Measurements from ENCODE around the gene MARCHF9.

The MARCHF9 gene

DNA sequence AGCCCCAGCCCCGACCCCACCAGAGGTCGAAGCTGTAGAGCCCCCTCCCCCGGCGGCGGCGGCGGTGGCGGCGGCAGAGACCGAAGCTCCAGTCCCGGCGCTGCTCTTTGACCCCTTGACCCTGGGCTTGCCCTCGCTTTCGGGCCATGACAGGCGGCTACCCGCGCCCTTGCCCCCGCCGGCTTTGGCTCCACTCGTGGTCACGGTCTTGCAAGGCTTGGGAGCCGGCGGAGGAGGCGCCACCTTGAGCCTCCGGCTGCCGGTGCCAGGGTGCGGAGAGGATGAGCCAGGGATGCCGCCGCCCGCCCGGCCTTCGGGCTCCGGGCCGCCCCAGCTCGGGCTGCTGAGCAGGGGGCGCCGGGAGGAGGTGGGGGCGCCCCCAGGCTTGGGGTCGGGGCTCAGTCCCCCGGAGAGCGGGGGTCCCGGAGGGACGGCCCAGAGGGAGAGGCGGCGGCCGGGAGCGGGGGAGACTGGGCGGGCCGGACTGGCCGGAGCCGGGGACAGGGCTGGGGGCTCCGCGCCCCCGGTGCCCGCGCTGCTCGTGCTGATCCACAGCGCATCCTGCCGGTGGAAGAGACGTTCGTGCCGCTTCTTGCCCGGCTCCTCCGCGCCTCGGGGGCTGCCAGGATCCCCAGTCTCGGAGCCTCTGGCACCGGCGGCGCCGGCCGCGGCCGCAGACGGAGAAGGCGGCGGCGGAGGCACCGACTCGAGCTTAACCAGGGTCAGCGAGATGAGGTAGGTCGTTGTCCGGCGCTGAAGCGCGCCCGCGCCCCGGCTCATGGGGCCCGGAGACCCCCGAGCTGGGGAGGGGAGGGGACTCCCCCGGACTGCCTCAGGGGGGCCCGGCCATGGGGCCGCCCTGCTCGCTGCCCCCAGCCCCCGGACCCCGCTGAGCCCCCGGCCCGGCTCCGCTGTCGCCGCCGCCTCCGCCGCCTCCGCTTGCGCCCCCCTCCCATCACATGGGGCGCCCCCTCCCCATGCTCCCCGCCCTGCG, 17.1 kb upstream of the MARCHF9 start:
- peak; percentile 60 for DNase-seq (ENCODE audit: low spot score)

- DNase-seq (ENCODE audit: low spot score) = peak; percentile 65
Observed at GRCh38 chr12:57738661-57739237, 16.2 kb upstream of the MARCHF9 start, which contains the start of gene AGAP2. AGAP2 (minus strand) TSS chr12:57738742; CDS start chr12:57738246, 496 bp downstream.

DNA sequence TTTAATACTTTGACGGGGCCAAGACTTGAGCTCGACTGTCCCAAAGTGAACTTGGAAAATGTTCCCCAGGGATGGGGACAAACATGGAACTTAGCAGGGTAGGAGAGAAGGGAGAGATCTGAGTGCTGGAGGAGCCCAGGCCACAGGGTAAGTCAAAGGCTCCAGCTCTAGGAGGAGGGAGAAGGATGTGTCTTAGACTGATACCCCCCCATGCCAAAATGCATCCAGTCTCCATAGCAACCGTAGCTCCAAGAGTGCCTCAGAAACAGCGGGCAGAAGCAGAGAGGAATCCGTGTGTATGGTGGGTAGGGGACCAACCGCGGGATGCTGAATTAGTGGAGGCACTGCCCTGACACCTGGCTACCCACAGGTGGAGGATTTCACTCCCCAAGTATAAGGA, 15.5 kb upstream of the MARCHF9 start:
- DNase-seq (ENCODE audit: low spot score) = no peak

DNA sequence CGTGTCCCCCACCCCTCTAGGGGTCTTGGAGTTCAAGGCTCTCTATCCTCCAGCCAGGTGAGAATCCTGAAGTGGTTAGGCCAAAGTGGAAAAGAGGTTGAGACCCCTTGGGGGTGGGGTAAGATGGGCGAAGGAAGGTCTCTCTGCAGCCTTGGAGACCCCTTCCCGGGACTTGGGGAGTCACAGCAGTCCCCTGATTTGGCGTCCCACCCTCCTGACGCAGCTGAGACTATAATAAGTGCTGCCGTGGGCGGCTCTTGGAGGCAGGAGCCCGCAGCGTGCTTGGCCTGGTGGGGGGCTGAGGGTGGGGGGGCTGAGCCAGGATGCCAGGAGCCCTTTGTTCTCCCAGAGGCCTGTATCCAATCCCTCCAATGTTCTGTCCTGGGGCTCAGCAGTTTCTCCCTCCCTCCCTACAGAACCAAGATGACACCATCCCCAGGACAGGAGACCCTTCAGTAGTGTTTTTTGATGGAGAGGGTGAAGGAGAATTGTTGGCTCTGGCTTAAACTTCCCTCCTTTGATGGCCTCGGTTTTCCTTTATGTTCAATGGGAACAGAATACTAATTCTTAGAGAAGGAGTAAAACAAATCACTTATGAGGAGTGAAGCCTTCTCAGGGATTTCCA, 14.9 kb upstream of the MARCHF9 start:
- DNase-seq (ENCODE audit: low spot score) = no peak

DNA sequence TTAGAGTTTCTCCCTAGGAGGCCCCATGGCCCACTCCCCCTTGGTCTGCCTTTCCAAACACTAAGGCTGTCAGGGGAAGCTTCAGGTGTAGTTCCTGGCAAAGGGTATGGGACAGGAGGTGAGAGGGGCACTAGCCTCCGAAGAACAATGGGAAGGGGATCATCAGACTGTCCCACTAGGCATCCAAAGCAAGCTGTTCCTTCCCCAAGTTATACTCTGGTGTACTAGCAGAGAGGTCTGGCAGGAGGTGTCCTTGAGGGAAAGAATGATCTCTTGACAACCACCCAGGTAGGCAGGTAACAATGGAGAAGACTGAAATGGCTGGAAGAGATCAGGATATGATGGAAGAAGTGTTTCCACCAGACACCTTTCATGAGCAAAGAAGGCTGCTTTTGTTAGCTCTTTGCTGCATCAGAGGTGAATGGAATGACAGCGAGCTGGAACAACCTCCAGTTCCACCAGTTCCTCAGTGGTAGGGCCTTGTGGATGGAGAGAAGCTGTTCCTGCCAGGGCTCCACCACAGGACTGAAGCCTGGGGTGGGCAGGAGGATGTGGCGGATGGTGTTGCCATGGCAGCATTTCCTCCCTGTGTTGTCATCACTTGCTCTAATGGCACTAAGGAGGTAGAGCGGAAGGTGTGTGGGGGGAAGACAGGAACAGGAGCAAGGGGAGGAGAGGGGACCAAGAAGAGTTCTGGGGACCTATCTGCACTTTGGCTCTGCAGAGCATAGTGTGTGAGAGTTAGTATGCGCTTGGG, 14.1 kb upstream of the MARCHF9 start:
- no peak for DNase-seq (ENCODE audit: low spot score)

- DNase-seq (ENCODE audit: low spot score) = no peak
Observed at GRCh38 chr12:57741413-57741789, 13.5 kb upstream of the MARCHF9 start.

GRCh38 chr12:57741844-57742738, 12.8 kb upstream of the MARCHF9 start:
- peak; percentile 88 for DNase-seq (ENCODE audit: low spot score)

DNA sequence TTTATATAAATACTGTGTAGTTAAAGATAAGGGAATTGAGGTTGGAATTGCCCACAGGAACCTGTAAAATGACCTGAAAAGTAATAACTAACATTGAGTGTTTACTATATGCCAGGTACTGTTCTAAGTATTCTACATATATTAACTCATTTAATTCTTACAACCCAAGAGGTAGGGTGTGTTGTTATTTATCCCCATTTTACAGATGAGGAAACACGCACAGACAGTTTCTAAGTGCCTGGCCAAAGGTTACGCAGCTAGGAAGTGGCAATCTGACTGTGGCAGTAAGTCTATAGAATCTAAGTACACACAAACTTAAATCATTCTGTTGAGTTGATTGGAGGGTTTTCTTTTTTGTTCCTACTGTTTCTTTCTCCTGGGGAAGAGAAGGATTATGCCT, 11.1 kb upstream of the MARCHF9 start:
- DNase-seq (ENCODE audit: low spot score) = no peak

DNA sequence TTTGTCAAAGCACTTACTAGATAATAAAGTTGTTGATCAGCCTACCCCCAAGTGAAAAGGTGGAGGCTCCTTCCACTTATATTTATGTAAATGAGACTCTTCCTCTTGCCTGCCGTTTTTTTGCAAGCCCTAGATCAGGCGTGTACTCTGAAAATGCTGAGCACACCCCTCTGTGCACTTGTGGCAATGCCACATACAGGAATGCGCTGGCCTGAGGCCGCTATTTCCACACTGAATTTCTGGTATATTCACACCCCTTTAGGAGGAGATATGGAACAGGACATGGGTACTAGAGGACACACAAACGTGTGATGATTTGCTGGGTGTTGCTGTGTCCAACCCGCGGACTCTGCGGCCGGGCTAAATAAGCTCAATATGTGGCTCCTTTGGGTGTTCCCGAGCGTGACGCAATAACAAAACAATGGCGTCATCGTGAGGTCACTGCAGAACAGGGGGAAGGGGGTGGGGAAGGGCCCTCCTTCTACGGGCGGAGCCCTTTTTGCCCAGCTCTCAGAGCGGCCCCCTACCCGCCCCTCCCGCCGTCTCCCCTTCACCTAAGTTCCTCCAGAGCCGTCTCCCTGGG, 10.6 kb upstream of the MARCHF9 start:
- DNase-seq (ENCODE audit: low spot score) = peak; percentile 69

DNA sequence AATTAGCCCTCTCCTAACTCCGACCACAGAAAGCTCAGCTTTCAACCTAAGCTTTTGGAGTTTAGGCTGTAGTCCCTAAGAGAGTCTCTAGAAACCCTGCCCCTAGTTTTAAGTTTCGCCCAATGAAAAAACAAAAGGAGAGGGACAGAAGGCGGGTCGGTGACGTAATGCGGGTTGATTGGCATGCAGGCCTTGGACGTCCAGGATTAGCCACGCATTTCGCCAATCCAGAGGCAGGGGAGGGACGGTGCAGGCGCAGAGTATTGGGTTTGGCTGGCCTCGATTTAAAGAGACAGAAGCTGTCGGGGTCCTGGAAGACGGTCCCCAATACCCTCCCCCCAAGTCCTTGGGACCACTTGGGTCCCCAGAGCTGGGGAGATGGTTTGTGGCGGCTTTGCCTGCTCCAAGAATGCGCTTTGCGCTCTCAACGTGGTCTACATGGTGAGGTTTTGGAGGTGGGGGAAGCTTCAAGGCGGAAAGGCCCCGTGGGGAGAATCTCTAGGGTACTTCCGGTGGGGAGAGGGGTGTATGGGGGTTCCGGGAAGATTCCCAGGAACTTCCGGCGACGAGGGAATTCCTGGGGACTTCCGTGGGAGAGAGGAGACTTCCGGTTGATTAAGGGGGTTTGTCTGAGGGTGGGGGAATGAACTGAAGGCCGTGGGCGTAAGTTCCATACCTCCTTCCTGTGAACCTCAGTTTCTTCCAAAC, 10.0 kb upstream of the MARCHF9 start, which contains the start of gene TSPAN31:
TSPAN31 (plus strand) TSS at position 263 of the 708 bp plus-strand sequence; CDS start at position 379, 116 bp downstream.
- DNase-seq (ENCODE audit: low spot score) = peak; percentile 95

- no peak for DNase-seq (ENCODE audit: low spot score)
Observed at GRCh38 chr12:57745485-57745881, 9.4 kb upstream of the MARCHF9 start.

DNA sequence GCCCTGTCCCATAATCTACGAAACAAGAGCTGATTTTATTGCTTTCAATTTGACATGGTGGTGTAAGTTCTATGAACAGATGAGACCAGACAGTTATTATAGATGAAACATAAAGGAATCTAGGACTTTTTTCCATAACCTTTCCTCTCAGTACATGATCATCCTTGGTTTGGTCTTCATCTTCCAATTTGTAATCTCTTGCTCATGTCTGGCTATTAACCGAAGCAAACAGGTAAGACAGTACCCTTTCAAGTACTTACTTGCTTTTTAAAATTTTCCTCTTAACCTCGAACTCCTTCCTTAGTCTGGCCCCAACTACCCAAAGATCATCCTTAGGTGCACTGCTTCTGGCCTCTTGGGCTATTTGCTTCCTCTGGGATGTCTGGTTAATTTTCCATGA, 8.9 kb upstream of the MARCHF9 start:
- no peak for DNase-seq (ENCODE audit: low spot score)

- no peak for DNase-seq (ENCODE audit: low spot score)
Observed at GRCh38 chr12:57749061-57749460, 5.8 kb upstream of the MARCHF9 start.

DNA sequence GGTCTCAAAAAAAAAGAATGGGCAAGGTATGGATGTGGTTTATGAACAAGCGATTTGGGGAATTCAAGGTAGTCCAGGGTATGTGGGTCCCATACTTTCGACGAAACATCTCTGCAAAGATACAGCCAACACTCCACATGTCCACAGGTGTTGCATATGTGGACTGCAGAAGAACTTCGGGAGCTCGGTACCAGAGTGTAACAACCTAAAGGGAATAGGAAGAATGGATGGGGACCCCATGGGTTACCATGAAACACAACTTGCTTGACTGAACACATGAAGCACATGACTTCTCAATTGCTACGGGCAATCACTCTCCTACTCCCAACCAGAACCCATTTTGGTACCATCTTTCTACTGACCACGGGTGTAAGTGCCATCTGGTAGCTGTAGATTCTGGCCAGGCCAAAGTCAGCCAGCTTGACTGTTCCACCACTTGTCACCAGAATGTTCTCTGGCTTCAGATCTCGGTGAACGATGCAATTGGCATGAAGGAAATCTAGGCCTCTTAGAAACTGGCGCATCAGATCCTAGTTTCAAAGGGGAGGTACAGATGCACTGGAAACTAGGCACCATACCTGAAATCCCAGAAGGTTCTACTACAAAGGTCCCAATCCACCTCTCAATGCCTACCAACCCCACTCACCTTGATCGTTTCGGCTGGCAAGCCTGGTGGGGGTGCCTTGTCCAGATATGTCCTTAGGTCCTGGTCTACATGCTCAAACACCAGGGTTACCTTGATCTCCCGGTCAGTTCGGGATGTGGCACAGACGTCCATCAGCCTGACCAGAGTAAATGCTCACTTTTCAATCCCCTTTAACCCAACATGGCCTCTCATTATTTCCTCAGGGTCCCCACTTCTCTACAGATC, 4.1 kb upstream of the MARCHF9 start:
- DNase-seq (ENCODE audit: low spot score) = no peak

DNA sequence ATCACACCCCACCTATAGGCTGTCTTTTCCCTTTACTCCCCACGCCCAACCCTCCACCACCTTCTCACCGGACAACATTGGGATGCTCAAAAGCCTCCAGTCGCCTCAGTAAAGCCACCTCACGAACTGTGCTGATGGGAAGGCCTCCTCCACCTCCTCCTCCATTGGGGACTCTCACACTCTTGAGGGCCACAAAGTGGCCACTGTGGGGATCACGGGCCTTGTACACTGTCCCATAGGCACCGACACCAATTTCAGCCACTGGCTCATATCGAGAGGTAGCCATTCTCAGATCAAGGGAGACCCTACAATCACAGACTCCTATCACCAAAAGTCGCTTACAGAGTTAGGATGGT, 3.5 kb upstream of the MARCHF9 start:
- DNase-seq (ENCODE audit: low spot score) = no peak

DNA sequence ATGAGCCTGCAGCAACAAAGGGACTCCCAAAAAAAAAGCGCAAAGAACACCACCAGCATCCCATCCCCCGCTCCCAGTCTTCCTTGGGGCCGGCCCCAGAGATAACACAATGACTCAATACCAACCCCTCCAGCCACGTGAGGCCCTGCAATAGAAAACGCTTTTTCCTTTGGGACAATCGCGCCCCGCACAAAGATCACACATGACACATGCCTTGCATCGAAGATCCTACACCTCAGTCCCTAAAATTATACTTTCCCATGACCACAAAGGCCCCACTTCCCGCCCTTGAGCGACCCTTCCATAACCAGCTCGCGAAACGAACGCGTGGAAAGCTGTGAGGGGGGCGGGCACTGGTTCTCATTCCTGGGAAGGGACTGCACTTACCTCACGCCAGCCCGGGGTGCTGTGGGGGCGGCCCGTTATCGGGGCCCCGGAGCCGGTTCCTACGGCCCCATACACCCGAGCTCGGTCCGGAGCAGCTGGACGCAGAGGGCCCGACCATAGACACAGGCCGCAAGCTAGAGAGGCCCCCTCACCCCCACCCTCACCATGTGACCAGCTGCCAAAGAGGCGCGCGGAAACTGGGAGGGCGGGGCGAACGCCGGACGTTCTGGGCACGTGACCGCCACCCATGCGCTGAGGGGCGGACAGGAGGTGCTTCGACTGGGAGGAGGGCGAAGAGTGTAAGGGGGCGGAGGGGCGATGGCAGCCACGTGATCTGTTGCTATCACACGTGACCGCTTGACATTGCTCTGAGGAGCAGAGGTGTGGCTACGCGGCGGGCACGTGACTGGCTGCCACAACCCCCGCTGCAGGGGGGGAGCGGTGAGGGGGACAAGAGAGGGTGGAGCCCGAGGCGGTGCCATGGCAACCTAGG, 2.9 kb upstream of the MARCHF9 start, which contains the start of gene CDK4:
CDK4 (minus strand) TSS at position 523 of the 880 bp plus-strand sequence. CDS start 593 bp downstream, outside the sequence.
- DNase-seq (ENCODE audit: low spot score) = peak; percentile 99

DNA sequence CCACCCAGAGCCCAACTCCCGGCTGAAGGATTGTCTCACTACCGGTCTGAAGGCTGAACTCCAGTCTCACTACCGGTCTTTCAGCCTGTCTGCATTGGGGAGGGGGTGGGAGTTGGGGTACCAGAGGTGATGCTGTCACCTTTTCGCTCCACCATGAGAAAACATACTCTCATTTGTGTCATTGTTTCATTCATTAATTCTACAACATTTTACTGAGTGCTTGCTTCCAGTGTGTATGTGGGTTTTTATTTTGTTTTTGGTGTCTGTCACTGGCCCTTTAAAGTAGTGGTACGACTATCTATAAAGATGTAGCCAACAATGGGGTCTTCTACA, 2.3 kb upstream of the MARCHF9 start:
- no peak for DNase-seq (ENCODE audit: low spot score)

GRCh38 chr12:57753756-57754337, 1.1 kb upstream of the MARCHF9 start:
- DNase-seq (ENCODE audit: low spot score) = no peak

Data from HuH-7 (cell line).